Measurements from ENCODE around the gene TRIM65.

Gene TRIM65

GRCh38 chr17:75877752-75878173, 19.0 kb downstream of the TRIM65 start:
- peak overlapping the region; percentile 75 for H3K27ac ChIP-seq
- TF ChIP-seq CTCF (conservative IDR thresholded peaks at IDR 0.05): peak; percentile 78

GRCh38 chr17:75876938-75877751, 19.6 kb downstream of the TRIM65 start:
- H3K27ac ChIP-seq: peak overlapping the region; percentile 75

GRCh38 chr17:75876190-75876937, 20.4 kb downstream of the TRIM65 start:
- TF ChIP-seq CTCF (conservative IDR thresholded peaks at IDR 0.05): no peak
- H3K27ac ChIP-seq: peak overlapping the region; percentile 75

More at GRCh38 chr17:75876938-75877751, 19.6 kb downstream of the TRIM65 start:
- no peak for TF ChIP-seq CTCF (conservative IDR thresholded peaks at IDR 0.05)

- no peak for TF ChIP-seq CTCF (conservative IDR thresholded peaks at IDR 0.05)
- H3K27ac ChIP-seq: peak overlapping the region; percentile 75
Measured at GRCh38 chr17:75875940-75876189, 20.9 kb downstream of the TRIM65 start.

GRCh38 chr17:75875182-75875939, 21.4 kb downstream of the TRIM65 start:
- TF ChIP-seq CTCF (conservative IDR thresholded peaks at IDR 0.05): no peak
- peak overlapping the region; percentile 75 for H3K27ac ChIP-seq

GRCh38 chr17:75874323-75875181, 22.2 kb downstream of the TRIM65 start:
- no peak overlapping the region; the same call in 1 of the 2 replicates for H3K27ac ChIP-seq
- TF ChIP-seq CTCF (conservative IDR thresholded peaks at IDR 0.05): no peak

Data from VCaP (cell line).